SK-N-SH (cell line): ENCODE results near the gene ITGAV. TPM values are rescaled to one million over a fixed set of nuclear protein-coding genes. Genes with fewer than 3 reads are reported as not detected.

ENCODE experiments used
- CTCF ChIA-PET: fragments of 300-600, 350-600 bp; formaldehyde crosslinking; extraction: SDS; loops from one replicate; lab custom pipeline; 2021; lab: Yijun Ruan, JAX
- POLR2A ChIA-PET: fragments of 350-600 bp; sonication (Branson Sonifier 250); formaldehyde crosslinking; extraction: SDS; loops from one replicate; lab custom pipeline; 2020; ENCODE audit warnings: antibody characterized with exemption, inconsistent platforms; lab: Yijun Ruan, JAX
- DNase-seq: peaks from one replicate; pipeline ENCODE4 v3.0.0; 2012
- H2AFZ ChIP-seq: fragments of 200-600 bp; sonication (generic); 2 replicates; pipeline ENCODE4 v1.8.1; 2016; ENCODE audit warnings: antibody characterized with exemption, mild to moderate bottlenecking, low read depth
- H3F3A ChIP-seq: fragments of 200-600 bp; sonication (generic); replicated peaks from 2 replicates; pipeline ENCODE3; 2016; ENCODE audit warnings: antibody characterized with exemption, mild to moderate bottlenecking; ENCODE audit not compliant: insufficient read depth
- H3K27ac ChIP-seq, 2 experiments: fragments of 200-500 bp in 1 of 2; fragments of 200-600 bp in 1 of 2; sonication (Bioruptor generic) in 1 of 2; sonication (generic), shearing (Covaris generic) in 1 of 2; 2 replicates each; pipeline versions ENCODE4 v1.5.1 to v1.6.1; 2014 to 2016; ENCODE audit warnings: low read depth in 2 of 2, inconsistent platforms in 1 of 2, low read length in 1 of 2, mild to moderate bottlenecking in 1 of 2, mixed read lengths in 1 of 2
- H3K27me3 ChIP-seq: fragments of 200-600 bp; sonication (generic), shearing (Covaris generic); 2 replicates; pipeline ENCODE4 v1.6.1; 2016; ENCODE audit warnings: mixed run types; ENCODE audit not compliant: insufficient read depth
- H3K36me3 ChIP-seq, 2 experiments: fragments of 200-500 bp in 1 of 2; fragments of 200-600 bp in 1 of 2; sonication (Bioruptor generic) in 1 of 2; sonication (generic) in 1 of 2; replicated peaks in 1 of 2; 2 replicates each; pipeline versions ENCODE3 to v1.5.1; 2014 to 2016; ENCODE audit warnings: low read length in 1 of 2, mild to moderate bottlenecking in 1 of 2; ENCODE audit not compliant: insufficient read depth in 2 of 2, control insufficient read depth in 1 of 2
- H3K4me1 ChIP-seq, 2 experiments: fragments of 200-500 bp in 1 of 2; fragments of 200-600 bp in 1 of 2; sonication (Bioruptor generic) in 1 of 2; sonication (generic), shearing (Covaris generic) in 1 of 2; 2 replicates each; pipeline versions ENCODE4 v1.5.1 to v1.6.1; 2014 to 2016; ENCODE audit warnings: low read depth in 1 of 2, low read length in 1 of 2, mixed run types in 1 of 2; ENCODE audit not compliant: insufficient read depth in 2 of 2, control insufficient read depth in 1 of 2
- H3K4me2 ChIP-seq: fragments of 200-600 bp; sonication (generic), shearing (Covaris generic); 2 replicates; pipeline ENCODE4 v1.6.1; 2017; ENCODE audit warnings: mixed run types
- H3K4me3 ChIP-seq, 2 experiments: fragments of 200-500 bp in 1 of 2; fragments of 200-600 bp in 1 of 2; sonication (Bioruptor generic) in 1 of 2; sonication (generic), shearing (Covaris generic) in 1 of 2; 2 replicates each; pipeline versions ENCODE4 v1.5.1 to v1.8.1; 2014 to 2016; ENCODE audit warnings: low read depth in 2 of 2, inconsistent platforms in 1 of 2, low read length in 1 of 2, mild to moderate bottlenecking in 1 of 2, mixed read lengths in 1 of 2, moderate library complexity in 1 of 2
- H3K79me2 ChIP-seq: fragments of 200-600 bp; sonication (generic); 2 replicates; pipeline ENCODE4 v1.8.1; 2017; ENCODE audit warnings: mild to moderate bottlenecking; ENCODE audit not compliant: insufficient read depth
- H3K9ac ChIP-seq: fragments of 200-600 bp; sonication (generic); 2 replicates; pipeline ENCODE4 v1.6.1; 2017; ENCODE audit warnings: mixed run types
- H3K9me2 ChIP-seq: fragments of 200-600 bp; sonication (generic); 2 replicates; pipeline ENCODE4 v1.6.1; 2017; ENCODE audit warnings: mixed run types
- H3K9me3 ChIP-seq: fragments of 200-600 bp; sonication (generic); 2 replicates; pipeline ENCODE4 v1.6.1; 2017; ENCODE audit warnings: mixed run types, mild to moderate bottlenecking, moderate library complexity
- H4K20me1 ChIP-seq: fragments of 200-600 bp; sonication (generic); 2 replicates; pipeline ENCODE4 v1.6.1; 2017; ENCODE audit warnings: mild to moderate bottlenecking, mixed run types; ENCODE audit not compliant: insufficient read depth
- CHD2 ChIP-seq: fragments of 150-350 bp; IDR thresholded peaks from 2 replicates; pipeline ENCODE4 v1.6.1; 2018; ENCODE audit warnings: low read length; ENCODE audit not compliant: partially characterized antibody
- ELF1 ChIP-seq: IDR thresholded peaks from 2 replicates; pipeline ENCODE4 v1.4.0; 2012
- EP300 ChIP-seq, 2 experiments: IDR thresholded peaks; 2 replicates each; pipeline versions ENCODE4 v1.4.0 to v1.6.1; 2012; ENCODE audit warnings: borderline replicate concordance in 1 of 2, low read depth in 1 of 2, low read length in 1 of 2
- EZH2phosphoT487 ChIP-seq: fragments of 200-600 bp; sonication (generic); IDR thresholded peaks from 2 replicates; pipeline ENCODE4 v1.6.1; 2017; ENCODE audit warnings: low read depth, mixed run types, mild to moderate bottlenecking, antibody characterized with exemption, moderate library complexity, borderline replicate concordance
- FOXM1 ChIP-seq: IDR thresholded peaks from 2 replicates; pipeline ENCODE4 v1.4.0; 2012; ENCODE audit warnings: low read depth, mild to moderate bottlenecking
- GABPA ChIP-seq: IDR thresholded peaks from 2 replicates; pipeline ENCODE4 v1.4.0; 2012; ENCODE audit warnings: low read depth, mild to moderate bottlenecking
- IRF3 ChIP-seq: fragments of 150-350 bp; IDR thresholded peaks from 2 replicates; pipeline ENCODE4 v1.6.1; 2016; ENCODE audit warnings: mild to moderate bottlenecking, low read depth, low read length
- JUND ChIP-seq: IDR thresholded peaks from 2 replicates; pipeline ENCODE4 v1.4.0; 2012
- MEF2A ChIP-seq: IDR thresholded peaks from 2 replicates; pipeline ENCODE4 v1.4.0; 2012; ENCODE audit warnings: low read depth, borderline replicate concordance
- MXI1 ChIP-seq: IDR thresholded peaks from 2 replicates; pipeline ENCODE4 v1.6.1; 2012; ENCODE audit warnings: mild to moderate bottlenecking, low read depth, low read length, improper control_type of control experiment
- NFIC ChIP-seq: IDR thresholded peaks from 2 replicates; pipeline ENCODE4 v1.4.0; 2012; ENCODE audit warnings: borderline replicate concordance
- NRF1 ChIP-seq: IDR thresholded peaks from 2 replicates; pipeline ENCODE4 v1.6.1; 2012; ENCODE audit warnings: low read depth, mild to moderate bottlenecking, low read length
- POLR2AphosphoS5 ChIP-seq: IDR thresholded peaks from 2 replicates; pipeline ENCODE4 v1.6.1; 2012; ENCODE audit warnings: low read depth, low read length
- RAD21 ChIP-seq: IDR thresholded peaks from 2 replicates; pipeline ENCODE4 v1.6.1; 2012; ENCODE audit warnings: mild to moderate bottlenecking, low read length
- REST ChIP-seq: IDR thresholded peaks from 2 replicates; pipeline ENCODE4 v1.6.1; 2012; ENCODE audit warnings: mild to moderate bottlenecking, low read depth, low read length, moderate library complexity
- RFX5 ChIP-seq: IDR thresholded peaks from 2 replicates; pipeline ENCODE4 v1.6.1; 2012; ENCODE audit warnings: mild to moderate bottlenecking, improper control_type of control experiment, low read length
- RXRA ChIP-seq: IDR thresholded peaks from 2 replicates; pipeline ENCODE4 v1.4.0; 2012; ENCODE audit warnings: low read depth, mild to moderate bottlenecking, borderline replicate concordance
- SMC3 ChIP-seq: IDR thresholded peaks from 2 replicates; pipeline ENCODE4 v1.6.1; 2012; ENCODE audit warnings: low read depth, low read length, improper control_type of control experiment
- TAF1 ChIP-seq: IDR thresholded peaks from 2 replicates; pipeline ENCODE4 v1.6.1; 2012; ENCODE audit warnings: low read depth, mild to moderate bottlenecking, low read length, moderate library complexity, borderline replicate concordance
- TCF12 ChIP-seq: IDR thresholded peaks from 2 replicates; pipeline ENCODE4 v1.4.0; 2012
- USF1 ChIP-seq: IDR thresholded peaks from 2 replicates; pipeline ENCODE4 v1.4.0; 2012; ENCODE audit warnings: low read depth, borderline replicate concordance
- ZBTB33 ChIP-seq: IDR thresholded peaks from 2 replicates; pipeline ENCODE4 v1.4.0; 2012; ENCODE audit warnings: low read depth, borderline replicate concordance
- WGBS: methylation state at CpG from one replicate; pipeline ENCODE4 v1.1.6; 2017; ENCODE audit warnings: low lambda C conversion rate; 5-methylcytosine and 5-hydroxymethylcytosine counted together
- polyA plus RNA-seq, 3 experiments: library from polyadenylated mRNA; depleted of rRNA; stranded (reverse); fragments of >200 nt; gene quantifications; 2 replicates each; pipeline ENCODE4 v1.2.3, GENCODE V29; 2012

Gene ITGAV
- polyA plus RNA-seq, 1 of the 3 experiments (the other 2 are of a cell fraction): 24.3 TPM

- Histone ChIP-seq H3K4me3 (no peak overlapping the region), H3K9me2 (no peaks in the 10 kb centered on the region), H3K36me3 (peaks cover 29 to 58% of the 10 kb centered on the region in 2 experiments), H3K9me3 (no peaks in the 10 kb centered on the region), H3F3A (peaks cover 7% of the 10 kb centered on the region), H3K9ac (no peak overlapping the region), H3K27ac (no peak overlapping the region), H3K4me1 (peaks cover 0 to 18% of the 10 kb centered on the region in 2 experiments; a peak in 3 of 4 replicates), H3K4me2 (no peak overlapping the region), H4K20me1 (0 out of 2 replicates have a peak, but pooled peaks cover 4% of the 10 kb centered on the region), H2AFZ (no peak overlapping the region), H3K79me2 (peaks cover 99% of the 10 kb centered on the region), H3K27me3 (no peaks in the 10 kb centered on the region)
- 99% methylated on average over 7 of the region's 7 CpGs for WGBS
- DNase-seq: no peak
- TF ChIP-seq USF1 (no peak), TAF1 (no peak), NFIC (no peak), MEF2A (no peak), RAD21 (no peak), CHD2 (no peak), FOXM1 (no peak), JUND (no peak), SMC3 (no peak), EP300 (IDR thresholded peaks at IDR 0.05; ENCODE audit: borderline replicate concordance in 1 of 2, low read depth in 1 of 2, low read length in 1 of 2) (no peak), GABPA (no peak), ELF1 (no peak)
- POLR2A ChIA-PET: no interaction called here
- CTCF ChIA-PET: interaction anchor here (0.9 kb wide), 1 partner anchor 106 kb away, joined by 4 read pairs; no protein-coding TSS in a partner anchor
These were observed 20.9 kb downstream of the ITGAV start for GRCh38 chr2:186610785-186611184.

GRCh38 chr2:186611526-186611925 lies 21.7 kb downstream of the ITGAV start:
- no peak overlapping the region for H3K27ac ChIP-seq
- TF ChIP-seq REST (no peak), NRF1 (no peak), SMC3 (no peak), IRF3 (no peak), TCF12 (no peak), POLR2AphosphoS5 (no peak), MXI1 (no peak), NFIC (no peak), CHD2 (no peak), ZBTB33 (no peak), RXRA (no peak), TAF1 (no peak), RFX5 (no peak), EZH2phosphoT487 (no peak)
- no peaks in the 10 kb centered on the region for H3K27me3 ChIP-seq
- 0 out of 2 replicates have a peak, but pooled peaks cover 4% of the 10 kb centered on the region for H4K20me1 ChIP-seq
- 89% methylated on average over 2 of the region's 2 CpGs for WGBS
- H2AFZ ChIP-seq: no peak overlapping the region
- no peak overlapping the region for H3K4me3 ChIP-seq
- peaks cover 99% of the 10 kb centered on the region for H3K79me2 ChIP-seq
- peaks cover 0 to 18% of the 10 kb centered on the region in 2 experiments; a peak in 3 of 4 replicates for H3K4me1 ChIP-seq
- ChIA-PET CTCF (interaction anchor here (0.9 to 1.2 kb wide), 2 partner anchors 30 to 107 kb away, joined by 3 to 4 read pairs; no protein-coding TSS in a partner anchor), POLR2A (no interaction called here)
- H3K9me2 ChIP-seq: no peaks in the 10 kb centered on the region
- no peak for DNase-seq
- peaks cover 22 to 52% of the 10 kb centered on the region in 2 experiments for H3K36me3 ChIP-seq
- H3K9ac ChIP-seq: no peak overlapping the region
- peaks cover 7% of the 10 kb centered on the region for H3F3A ChIP-seq
- no peak overlapping the region for H3K4me2 ChIP-seq
- H3K9me3 ChIP-seq: no peaks in the 10 kb centered on the region
